Fibroblast of skin of left quadriceps (primary cell): Measurements from ENCODE around the gene RPRD2.
"Not testable (repeated sequence)": the region's sequence is repeated elsewhere in the genome, so short reads cannot be mapped to it uniquely, and the experiment has no call there.

ENCODE experiments used
- DNase-seq, 2 experiments: peaks; one replicate each; pipeline ENCODE4 v3.0.0-alpha.2; 2013; ENCODE audit warnings: low read depth in 2 of 2

The RPRD2 gene

DNA sequence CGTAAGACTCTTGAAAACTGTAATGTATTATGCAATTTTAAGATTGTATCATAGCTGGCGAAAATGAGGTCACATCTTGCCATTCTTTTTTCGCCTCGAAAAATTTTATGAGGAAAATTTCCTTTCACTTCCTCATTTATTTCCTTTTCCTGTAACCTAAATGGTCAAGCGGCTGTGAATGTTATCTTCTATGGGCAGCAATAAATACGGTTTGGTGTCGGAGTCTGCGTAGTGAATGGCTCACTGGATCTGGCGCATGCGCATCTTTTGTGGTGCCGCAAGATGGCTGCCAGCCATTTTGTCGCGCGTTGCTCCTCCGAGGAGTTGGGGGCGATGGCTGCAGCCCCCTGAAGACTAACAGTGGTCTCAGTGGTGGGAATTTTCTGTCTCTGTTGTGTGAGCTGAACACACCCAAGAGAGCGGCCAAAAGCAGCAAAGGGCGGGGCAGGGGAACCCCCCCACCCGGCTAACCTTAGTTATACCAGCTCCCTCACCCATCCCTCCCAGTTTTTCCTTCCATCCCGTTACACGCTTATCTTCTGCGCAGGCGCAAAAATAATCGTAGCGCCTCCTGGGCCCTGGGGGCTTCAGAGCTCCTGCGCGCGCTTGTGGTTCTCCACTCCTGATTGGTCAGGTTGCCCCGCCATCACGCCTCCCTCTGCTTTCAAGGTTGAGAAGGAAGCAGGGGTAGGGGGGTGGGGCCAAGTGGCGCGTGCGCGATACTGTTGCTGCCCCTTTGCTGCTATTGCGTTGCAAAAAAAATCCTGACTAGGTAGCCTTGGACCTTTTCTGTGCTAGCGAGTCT lies at the start of gene RPRD2:
Gene RPRD2, plus strand, starts transcription at position 722 of the 805 bp plus-strand sequence. CDS start 568 bp downstream, outside the sequence.
- DNase-seq = peak; percentile 99 to 100

DNA sequence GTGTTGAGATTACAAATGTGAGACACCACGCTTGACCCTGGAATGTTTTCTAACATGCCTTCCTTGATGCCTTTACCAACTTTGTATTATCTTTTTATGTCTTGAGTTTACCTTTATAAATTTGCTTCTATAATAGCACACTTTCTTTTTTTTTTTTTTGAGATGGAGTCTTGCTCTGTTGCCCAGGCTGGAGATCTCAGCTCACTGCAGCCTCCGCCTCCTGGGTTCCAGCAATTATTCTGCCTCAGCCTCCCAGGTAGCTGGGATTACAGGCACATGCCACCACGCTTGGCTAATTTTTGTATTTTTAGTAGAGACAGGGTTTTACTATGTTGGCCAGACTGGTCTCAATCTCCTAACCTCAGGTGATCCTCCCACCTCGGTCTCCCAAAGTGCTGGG lies 49.3 kb upstream of the RPRD2 start:
- not testable (repeated sequence) for DNase-seq

- DNase-seq = no peak
Measured at GRCh38 chr1:150320667-150320978, 43.3 kb upstream of the RPRD2 start.

DNA sequence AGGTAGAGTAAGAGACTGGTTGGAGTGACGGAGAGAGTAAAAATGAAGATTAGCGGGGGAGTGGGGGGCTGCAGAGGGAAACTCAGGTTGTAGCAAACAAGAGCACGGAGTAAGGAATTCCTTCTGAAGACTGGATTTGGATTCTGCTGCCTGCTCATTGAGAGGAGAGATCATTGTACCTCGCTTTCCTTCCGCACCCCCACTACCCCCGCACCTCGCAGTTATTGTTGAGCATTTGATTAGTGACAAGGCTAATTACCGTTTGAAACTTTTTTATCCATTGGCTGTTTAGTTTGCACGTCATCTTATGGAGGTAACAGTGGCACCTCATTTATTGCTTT lies 42.2 kb upstream of the RPRD2 start:
- DNase-seq = no peak

DNA sequence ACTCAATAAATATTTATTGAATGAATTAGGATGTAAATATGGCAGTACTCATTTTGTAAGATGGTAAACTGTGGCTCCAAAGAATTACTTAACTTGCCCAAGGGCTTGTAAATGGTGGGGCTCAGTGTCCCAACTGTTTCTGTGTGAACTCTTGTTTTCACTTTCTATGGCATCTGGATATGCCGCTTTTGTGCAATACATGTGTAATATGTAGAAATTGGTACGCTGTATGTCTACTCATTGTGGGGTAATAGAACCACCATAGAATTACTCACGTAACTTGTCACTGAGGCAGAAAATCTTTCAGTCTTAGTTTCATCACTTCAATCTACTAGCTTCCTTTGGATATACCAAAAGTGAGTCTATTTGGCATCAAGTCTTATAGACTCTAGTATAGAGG lies 41.6 kb upstream of the RPRD2 start:
- no peak for DNase-seq

GRCh38 chr1:150332651-150333290 lies 31.2 kb upstream of the RPRD2 start:
- no peak for DNase-seq

DNA sequence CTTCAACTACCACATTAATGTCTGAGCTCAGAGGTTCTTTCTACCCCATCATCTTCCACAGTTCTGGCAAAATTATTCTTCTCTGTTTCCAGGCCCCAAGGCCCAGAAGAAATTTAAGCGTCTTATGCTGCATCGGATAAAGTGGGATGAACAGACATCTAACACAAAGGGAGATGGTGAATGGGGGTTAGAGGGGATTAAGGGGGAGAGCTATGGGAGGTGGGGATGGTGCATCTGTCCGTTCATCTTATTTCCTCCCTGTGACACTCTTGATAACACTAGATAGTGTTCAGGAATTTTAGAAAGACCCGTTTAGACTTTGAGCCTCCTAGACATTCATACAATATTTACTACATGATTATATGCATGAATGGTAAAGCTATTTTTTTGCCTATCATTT lies 17.6 kb upstream of the RPRD2 start:
- no peak for DNase-seq

GRCh38 chr1:150352866-150353265 lies 11.1 kb upstream of the RPRD2 start:
- no peak for DNase-seq

GRCh38 chr1:150362721-150363425 lies 1.1 kb upstream of the RPRD2 start:
- DNase-seq = no peak

GRCh38 chr1:150364231-150365003 lies 470 bp downstream of the RPRD2 start:
- peak; percentile 50 to 51 for DNase-seq

DNA sequence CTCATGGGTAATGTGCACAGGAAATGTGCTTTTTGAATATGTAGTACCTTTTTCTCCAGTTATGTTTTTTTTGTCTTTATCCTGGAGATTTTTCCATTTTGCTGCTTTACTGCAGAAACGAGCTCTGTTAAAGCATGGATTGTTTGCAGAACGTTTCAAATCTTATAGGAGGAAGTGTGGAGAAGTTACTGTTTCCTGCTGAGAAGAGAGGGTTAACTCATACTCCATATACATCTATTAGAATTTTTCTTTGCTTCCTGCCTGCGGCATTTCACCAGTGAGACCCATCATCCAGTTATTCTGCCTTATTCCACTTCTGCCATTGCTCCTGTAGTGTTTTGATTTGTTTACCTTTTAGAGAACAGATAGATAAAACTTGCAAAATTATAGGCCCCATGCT lies 2.0 kb downstream of the RPRD2 start:
- no peak for DNase-seq

DNA sequence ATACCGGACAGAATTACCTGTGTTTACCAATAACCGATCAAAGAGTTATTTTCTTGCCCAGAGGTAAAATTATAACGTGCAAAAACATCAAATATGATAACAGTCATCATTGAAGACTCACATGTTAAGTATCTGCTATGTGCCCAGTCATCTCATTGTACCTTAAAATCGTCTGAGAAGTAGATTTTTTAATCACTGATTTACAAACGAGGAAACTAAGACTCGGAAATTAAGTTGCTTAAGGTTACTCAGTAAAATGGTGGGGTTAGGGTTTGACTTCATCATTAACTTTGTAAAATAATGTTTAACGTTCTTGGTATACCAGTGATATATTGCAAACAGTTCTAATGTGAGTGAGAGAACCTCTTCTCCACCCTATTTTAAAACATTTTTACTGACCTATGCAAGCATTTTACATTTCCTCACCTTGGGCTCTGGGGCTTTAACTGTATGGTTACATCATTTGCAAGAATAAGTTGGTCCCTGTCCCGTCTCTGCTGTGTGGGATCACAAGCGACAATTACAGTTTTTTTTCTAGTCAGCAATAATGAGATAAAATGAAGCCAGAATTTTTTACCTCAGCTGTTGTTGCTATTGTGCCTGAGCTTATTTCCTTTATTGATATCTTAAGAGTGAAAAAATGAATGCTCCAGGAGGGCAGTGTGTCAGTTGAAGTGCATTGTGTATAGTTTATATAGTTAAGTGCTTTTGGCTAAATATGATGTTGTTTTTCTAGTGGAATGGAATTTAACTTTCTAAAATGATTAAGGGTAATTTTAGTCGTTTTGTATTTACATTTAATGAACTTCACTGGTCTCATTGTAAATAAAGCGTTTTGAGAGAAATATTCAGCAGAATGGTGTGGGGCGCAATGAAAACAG lies 2.7 kb downstream of the RPRD2 start:
- DNase-seq = no peak

GRCh38 chr1:150371110-150371509 lies 7.2 kb downstream of the RPRD2 start:
- no peak for DNase-seq

DNA sequence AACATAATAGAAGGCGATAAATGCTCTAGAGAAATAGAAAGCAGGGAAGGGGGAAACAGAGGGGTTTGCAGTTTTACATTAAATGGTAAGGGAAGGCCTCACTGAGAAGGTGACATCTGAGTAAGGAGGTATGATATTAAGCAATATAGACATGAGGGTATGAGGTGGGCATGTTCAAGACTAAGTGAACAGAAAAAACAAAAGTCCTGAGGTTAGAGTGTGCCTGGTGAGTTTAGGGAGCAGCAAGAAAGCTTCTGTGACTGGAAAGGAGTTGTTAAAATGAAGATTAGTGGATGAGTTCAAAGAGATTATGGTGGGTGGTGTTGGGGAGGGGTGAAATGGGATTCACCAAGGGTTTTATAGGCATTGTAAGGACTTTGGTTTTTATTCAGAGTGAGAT lies 8.6 kb downstream of the RPRD2 start:
- no peak for DNase-seq

DNA sequence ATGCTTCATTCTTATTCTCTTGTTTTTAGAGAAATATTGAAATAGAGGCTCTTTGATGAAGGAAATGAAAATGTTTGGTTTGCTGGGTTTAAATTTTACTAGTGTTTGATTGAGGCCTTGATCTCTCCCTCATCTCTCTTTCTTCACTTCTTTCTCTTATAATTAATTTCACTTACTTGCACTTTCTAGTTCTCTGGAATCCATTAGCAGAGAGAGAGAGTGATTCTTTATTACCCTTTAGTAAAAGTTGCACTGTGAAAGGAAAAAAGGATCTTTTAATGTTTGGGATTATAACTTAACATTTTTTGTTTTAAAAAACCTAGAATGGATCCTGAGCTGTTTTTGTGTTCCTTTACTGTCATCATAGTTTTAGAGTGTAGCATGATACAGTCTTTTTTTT lies 12.2 kb downstream of the RPRD2 start:
- no peak for DNase-seq

GRCh38 chr1:150383631-150384324 lies 19.8 kb downstream of the RPRD2 start:
- DNase-seq = no peak

DNA sequence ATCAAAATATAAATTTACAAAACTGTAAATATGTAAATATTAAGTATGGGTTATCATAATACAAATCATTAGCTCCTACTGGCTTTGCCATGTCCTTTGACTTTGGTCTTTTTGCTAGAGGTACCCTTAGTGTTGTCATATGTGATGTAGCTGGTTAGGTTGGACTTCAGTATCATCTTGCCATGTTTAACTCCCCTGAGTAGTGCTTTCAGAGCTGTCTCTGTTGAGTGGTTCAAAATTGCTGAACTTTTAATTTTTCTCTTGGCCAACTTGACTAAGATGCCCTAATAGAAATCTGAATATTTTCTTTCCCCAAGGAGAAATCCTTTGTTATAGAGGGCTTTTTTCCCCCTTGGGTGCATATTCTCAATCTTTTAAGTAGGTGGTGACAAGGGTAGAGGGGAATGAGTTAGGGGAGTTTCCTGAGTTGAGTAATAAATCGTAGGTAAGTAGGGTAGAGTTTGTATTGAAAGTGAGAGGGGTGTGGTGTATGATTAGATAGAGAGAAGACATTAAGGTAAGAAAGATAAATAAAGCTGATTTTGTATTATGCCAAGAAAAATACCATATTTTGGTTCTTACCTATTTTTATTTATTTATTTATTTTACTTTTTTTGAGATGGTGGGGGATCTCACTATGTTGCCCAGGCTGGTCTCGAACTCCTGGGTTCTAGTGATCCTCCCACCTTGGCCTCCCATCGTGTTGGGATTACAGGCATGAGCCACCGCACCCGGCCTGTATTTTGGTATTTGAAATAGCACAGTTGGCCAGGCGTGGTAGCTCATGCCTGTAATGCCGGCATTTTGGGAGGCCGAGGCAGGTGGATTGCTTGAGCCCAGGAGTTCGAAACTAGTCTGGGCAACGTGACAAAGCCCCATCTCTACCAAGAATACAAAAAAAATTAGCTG lies 21.8 kb downstream of the RPRD2 start:
- no peak for DNase-seq

DNA sequence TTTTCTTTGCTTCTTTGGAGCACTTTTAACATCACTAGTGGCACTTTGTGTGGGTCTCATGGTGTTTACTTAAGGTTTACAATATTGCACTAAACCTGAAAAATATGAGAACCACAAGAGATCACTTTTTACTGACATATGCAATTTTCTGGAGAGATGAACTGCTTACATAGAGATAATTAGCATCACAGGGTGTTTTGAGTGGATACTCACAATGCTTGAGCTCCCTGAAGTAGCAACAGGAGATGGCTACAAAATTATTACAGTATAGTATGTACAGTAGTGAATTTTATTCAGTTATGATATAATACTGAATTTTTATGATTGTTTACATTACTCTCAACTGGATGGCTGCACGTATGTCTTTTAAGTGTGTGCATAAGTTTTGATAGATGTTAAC lies 22.6 kb downstream of the RPRD2 start:
- no peak for DNase-seq

DNA sequence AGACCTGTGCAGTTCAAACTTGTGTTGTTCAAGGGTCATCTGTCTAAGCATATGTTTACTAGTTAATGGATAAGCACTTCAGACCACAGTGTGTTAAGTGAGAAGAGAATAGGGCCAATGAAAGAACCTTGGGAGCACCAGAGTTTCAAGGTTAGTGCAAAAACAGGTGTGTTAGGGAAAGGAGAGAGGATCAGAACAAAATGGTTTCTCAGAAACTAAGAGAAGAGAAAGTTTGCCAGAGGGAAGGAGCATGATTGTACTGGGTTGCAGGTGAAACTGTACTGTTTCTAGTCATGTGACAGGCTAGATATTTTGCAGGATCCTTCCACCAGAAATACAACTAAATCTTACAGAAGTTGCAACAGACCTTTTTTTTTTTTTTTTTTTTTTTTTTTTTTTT lies 23.3 kb downstream of the RPRD2 start:
- no peak for DNase-seq

GRCh38 chr1:150388241-150388640 lies 24.3 kb downstream of the RPRD2 start:
- DNase-seq = no peak
